HG03439 (cell line): ENCODE data around the gene MEIKIN.

Source experiments
- ATAC-seq: cut with Tn5 transposase; IDR thresholded peaks from one replicate; pipeline ENCODE4 v1.9.1; 2021; ENCODE audit warnings: mild to moderate bottlenecking, moderate library complexity; ENCODE audit not compliant: unreplicated experiment

MEIKIN gene, protein sequence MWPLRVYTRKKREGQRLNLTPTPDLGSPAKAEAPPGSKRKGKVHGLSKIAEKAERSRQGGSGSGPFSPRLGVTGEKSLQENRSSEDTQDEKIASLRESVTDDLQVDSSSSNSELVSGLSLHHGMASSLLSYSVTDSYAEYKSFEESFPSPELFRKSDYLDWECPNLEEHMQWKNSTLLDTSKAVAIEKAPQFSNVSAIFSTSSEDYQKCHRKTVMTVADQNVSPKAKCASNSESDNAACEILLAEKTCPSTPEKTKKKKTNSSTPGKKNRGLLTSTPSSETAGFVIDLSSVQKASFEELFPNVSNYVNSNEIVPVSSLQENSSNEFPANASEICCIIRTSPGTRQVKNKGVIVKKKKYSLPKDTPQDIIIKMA

GRCh38 chr5:131945551-131946168 lies at the start of gene MEIKIN:
TSS of gene MEIKIN (minus strand) at chr5:131945663. CDS start at chr5:131945505, 158 bp downstream.
- no peak for ATAC-seq

- ATAC-seq: no peak
These were observed 49.2 kb upstream of the MEIKIN start for GRCh38 chr5:131994533-131995226.

DNA sequence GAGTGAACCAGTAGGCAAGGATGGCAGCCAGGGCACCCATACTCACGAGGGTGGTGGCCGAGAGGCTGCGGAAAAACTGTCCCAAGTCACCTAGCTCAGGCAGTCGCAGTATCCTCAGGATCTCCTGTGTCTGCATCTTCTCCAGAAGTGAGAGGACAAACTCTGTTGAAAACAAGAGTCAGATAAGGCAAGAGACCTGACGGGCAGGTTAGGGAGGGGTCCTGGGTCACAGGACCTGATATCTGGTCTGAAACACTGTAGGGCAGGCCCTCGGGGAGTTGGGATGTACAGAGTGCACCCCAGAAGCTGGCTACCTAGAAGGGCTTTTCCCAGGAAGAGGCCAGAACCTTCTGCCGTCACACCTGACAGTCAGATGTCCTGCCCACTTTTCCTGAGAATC lies 48.6 kb upstream of the MEIKIN start:
- ATAC-seq: no peak

DNA sequence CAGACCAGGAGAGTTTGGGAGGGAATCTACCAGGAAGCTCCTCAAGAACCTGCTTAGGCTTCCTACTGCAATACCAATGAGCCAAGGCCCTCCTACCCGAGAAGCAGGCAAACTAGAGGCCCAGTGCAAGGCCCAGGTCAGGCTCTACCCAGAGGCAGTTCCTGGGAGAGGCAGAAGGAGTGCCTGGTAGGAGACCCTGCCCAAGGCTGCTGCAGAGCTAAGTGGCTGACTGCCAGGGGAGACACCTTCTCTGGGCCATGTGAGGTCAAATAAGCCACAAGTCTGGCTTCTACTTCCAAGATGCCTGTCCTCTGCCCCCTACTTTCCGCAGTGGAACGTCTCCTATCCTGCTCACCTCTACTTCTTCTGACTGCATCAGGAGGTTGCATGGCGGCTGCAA lies 48.2 kb upstream of the MEIKIN start:
- no peak for ATAC-seq

DNA sequence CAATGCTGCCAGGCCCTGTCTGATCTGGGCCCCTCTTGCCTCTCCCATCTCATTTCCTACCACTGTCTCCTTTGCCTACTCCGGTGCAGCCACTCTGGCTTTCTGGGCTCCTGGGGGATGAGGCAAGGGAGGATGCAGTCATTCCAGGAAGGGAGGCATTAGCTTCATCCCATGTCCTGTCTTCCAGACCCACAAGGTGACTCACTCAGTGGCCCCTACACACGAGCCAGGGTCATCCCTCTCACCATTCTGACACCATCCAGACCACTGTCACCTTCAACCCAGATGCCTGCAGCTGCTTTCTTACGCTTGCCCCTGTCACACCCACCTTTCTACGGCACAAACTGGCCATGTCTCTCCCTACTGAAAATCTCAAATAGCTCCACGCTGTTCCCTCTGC lies 46.9 kb upstream of the MEIKIN start:
- no peak for ATAC-seq

GRCh38 chr5:131991593-131992324 lies 46.3 kb upstream of the MEIKIN start:
- no peak for ATAC-seq

GRCh38 chr5:131990716-131991115 lies 45.3 kb upstream of the MEIKIN start:
- no peak for ATAC-seq

- no peak for ATAC-seq
These were observed 43.1 kb upstream of the MEIKIN start for GRCh38 chr5:131988601-131989000.

GRCh38 chr5:131987251-131987650 lies 41.8 kb upstream of the MEIKIN start:
- ATAC-seq: no peak

GRCh38 chr5:131986161-131986912 lies 40.9 kb upstream of the MEIKIN start:
- no peak for ATAC-seq

GRCh38 chr5:131984956-131985665 lies 39.6 kb upstream of the MEIKIN start:
- no peak for ATAC-seq

- ATAC-seq: no peak
These were observed 37.8 kb upstream of the MEIKIN start for GRCh38 chr5:131983244-131983771.

- ATAC-seq: no peak
These were observed 36.1 kb upstream of the MEIKIN start for GRCh38 chr5:131981516-131981915.

GRCh38 chr5:131980696-131981095 lies 35.2 kb upstream of the MEIKIN start:
- no peak for ATAC-seq

GRCh38 chr5:131979816-131980215 lies 34.4 kb upstream of the MEIKIN start:
- no peak for ATAC-seq

- no peak for ATAC-seq
These were observed 31.7 kb upstream of the MEIKIN start for GRCh38 chr5:131977212-131977604.

DNA sequence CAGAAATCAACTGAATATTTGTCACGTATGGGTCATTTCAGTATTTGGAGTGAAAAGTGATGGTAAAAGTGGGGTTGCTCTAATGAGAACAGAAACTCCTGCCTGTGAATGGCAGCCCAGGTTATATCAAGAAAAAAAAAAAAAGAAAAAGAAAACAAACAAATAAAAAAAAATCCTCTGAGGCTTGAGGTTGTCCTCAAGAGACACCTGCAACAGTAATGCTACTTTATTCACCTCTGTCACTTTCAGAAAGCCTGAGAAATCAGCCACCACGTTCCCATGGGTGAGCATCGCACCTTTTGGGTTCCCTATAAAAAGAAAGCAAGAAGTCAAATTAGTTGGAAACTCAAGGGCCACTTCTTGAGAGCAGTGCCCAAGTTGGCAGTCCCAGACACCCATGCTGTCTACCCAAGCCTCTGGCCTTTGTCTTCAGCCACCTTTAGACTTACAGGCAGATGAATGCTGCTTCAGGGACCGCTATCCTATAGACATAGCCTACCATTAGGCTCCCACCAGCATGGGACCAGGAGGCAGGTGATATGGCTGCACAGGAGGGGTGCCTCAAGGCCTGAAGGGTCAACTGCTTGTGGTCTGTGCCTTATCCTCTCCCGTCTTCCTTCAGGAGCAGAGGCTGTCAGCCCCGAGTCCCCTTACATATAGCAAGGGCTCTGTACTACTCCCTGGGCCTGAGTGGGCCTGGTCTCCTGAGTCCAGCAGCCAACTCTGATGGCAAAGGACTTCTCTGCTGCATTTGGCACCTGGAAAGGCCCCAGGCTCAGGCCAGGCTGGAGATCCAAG lies 31.1 kb upstream of the MEIKIN start:
- ATAC-seq: peak; percentile 50

- ATAC-seq: no peak
These were observed 29.7 kb upstream of the MEIKIN start for GRCh38 chr5:131974956-131975726.
